H1 (cell line): ENCODE results near the gene BPIFB2. TPM values are rescaled to one million over a fixed set of nuclear protein-coding genes. Genes with fewer than 3 reads are reported as not detected.

Experiments
- MAFK ChIP-seq: IDR thresholded peaks from 2 replicates; pipeline ENCODE4 v1.6.1; 2012; ENCODE audit warnings: low read depth, mild to moderate bottlenecking, improper control_type of control experiment, low read length
- NRF1 ChIP-seq: IDR thresholded peaks from 2 replicates; pipeline ENCODE4 v1.6.1; 2011; ENCODE audit warnings: mild to moderate bottlenecking, low read depth, low read length, improper control_type of control experiment
- RNF2 ChIP-seq: fragments of 200-900, 300-1000 bp; sonication (generic); IDR thresholded peaks from 2 replicates; pipeline ENCODE4 v1.7.1; 2016; ENCODE audit warnings: borderline replicate concordance, low read depth, mild to moderate bottlenecking, antibody characterized with exemption, low read length; ENCODE audit not compliant: poor library complexity, severe bottlenecking; ENCODE audit errors: missing control alignments
- polyA plus RNA-seq, 7 experiments: library from polyadenylated mRNA; depleted of rRNA in 3 of 7; stranded (reverse) in 5 of 7; unstranded in 2 of 7; fragments of >200 nt in 5 of 7; fragments of 200-250 nt in 2 of 7; gene quantifications; 1 replicate in 5 of 7; 2 replicates in 1 of 7; 4 replicates in 1 of 7; pipeline versions ENCODE4 v1.2.1 to v1.2.3, GENCODE V29; 2011 to 2013; ENCODE audit warnings: missing spikeins in 2 of 7, mixed read lengths in 2 of 7
- total RNA-seq: library from RNA; stranded (reverse); fragmentation: NEBNext Ultra II Directional; extraction: Animal tissue kit (Norgen Biotek cat#: 25700); gene quantifications from 2 replicates; pipeline ENCODE4 v1.2.1, GENCODE V29; 2021

BPIFB2 gene
- total and polyA plus RNA-seq, 2 of the 8 experiments (the other 6 are each of a cell fraction or from before 2014, with no cell fraction given), result not detected

DNA sequence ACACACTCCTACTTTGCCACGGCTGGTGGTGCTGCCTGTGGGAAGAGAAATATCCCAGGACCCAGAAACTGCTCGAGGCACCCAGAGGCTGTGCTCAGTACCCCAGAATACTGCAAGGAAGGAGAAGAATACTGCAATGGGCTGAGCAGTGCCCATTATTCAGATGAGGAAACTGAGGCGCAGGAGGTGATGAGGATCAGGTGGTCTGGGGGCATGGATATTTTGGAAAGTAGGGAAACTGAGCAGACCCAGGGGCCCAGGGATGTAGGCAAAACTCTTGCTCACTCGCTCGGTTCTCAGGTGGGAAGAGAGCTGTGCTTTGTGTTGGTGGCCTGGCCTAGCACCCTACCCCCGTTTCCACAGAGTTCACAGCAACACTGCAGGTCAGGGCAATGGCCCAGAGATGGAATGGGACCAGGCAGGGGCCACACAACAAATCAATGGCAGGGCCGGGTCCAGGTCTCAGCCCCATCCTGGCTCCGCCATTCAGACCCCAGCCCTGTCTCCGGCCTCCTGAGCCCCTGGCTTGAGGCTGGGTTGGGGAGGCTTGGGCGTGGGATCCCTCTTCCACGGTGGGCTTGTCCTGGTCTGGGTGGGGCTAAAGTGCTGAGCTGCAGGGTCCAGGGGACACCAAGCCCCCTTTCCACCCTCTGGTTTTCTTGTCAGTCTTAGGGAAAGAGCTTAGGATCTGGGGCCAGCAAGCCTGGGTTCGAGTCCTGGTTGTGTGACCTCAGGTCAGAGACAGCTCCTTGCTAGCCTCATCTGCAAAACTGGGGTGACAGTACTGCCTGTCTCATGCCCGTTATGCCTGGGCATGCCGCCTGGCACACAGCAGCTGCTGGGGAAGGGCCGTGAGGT is 37.2 kb upstream of the BPIFB2 start (continued):
- TF ChIP-seq RNF2 (no peak), MAFK (no peak), NRF1 (no peak)
- TF ChIP-seq, all 59 proteins: peak for 0
